Spleen (tissue), 11 donors: Measurements from ENCODE around the gene MNX1. TPM values are rescaled to one million over a fixed set of nuclear protein-coding genes. Genes with fewer than 3 reads are reported as not detected.

Experiments used
- DNase-seq: peaks from one replicate; pipeline ENCODE4 v3.0.0-alpha.2; 2020
- H3K27ac ChIP-seq, 8 donors: fragments of 200-600 bp; sonication (generic) in 7 of 8; 1 replicate in 4 of 8; 2 replicates in 4 of 8; pipeline versions ENCODE4 v1.5.0 to v1.8.0; 2016 to 2021; ENCODE audit warnings: inconsistent platforms in 4 of 8, mild to moderate bottlenecking in 4 of 8, moderate library complexity in 1 of 8
- H3K27me3 ChIP-seq, 7 donors: fragments of 200-600 bp; sonication (generic) in 6 of 7; replicated peaks in 1 of 7; 1 replicate in 4 of 7; 2 replicates in 3 of 7; pipeline versions ENCODE4 v1.5.0 to v1.8.0; 2016 to 2021; ENCODE audit warnings: inconsistent platforms in 3 of 7, mild to moderate bottlenecking in 1 of 7
- H3K36me3 ChIP-seq, 6 donors: fragments of 200-600 bp; sonication (generic) in 5 of 6; 1 replicate in 4 of 6; 2 replicates in 2 of 6; pipeline versions ENCODE4 v1.5.0 to v1.8.0; 2016 to 2021; ENCODE audit warnings: inconsistent platforms in 2 of 6
- H3K4me1 ChIP-seq, 6 donors: fragments of 200-600 bp; sonication (generic) in 5 of 6; 1 replicate in 3 of 6; 2 replicates in 3 of 6; pipeline versions ENCODE4 v1.5.0 to v1.8.0; 2016 to 2021; ENCODE audit warnings: inconsistent platforms in 3 of 6
- H3K4me3 ChIP-seq, 8 donors: fragments of 200-600 bp; sonication (generic) in 7 of 8; 1 replicate in 4 of 8; 2 replicates in 4 of 8; pipeline versions ENCODE4 v1.5.0 to v1.8.0; 2016 to 2021; ENCODE audit warnings: inconsistent platforms in 4 of 8, mild to moderate bottlenecking in 4 of 8, moderate library complexity in 2 of 8
- H3K9me3 ChIP-seq, 8 donors: fragments of 200-600 bp; sonication (generic) in 7 of 8; 1 replicate in 4 of 8; 2 replicates in 4 of 8; pipeline versions ENCODE4 v1.5.0 to v1.8.0; 2016 to 2021; ENCODE audit warnings: inconsistent platforms in 4 of 8
- POLR2A ChIP-seq, 3 donors: fragments of 450-650 bp; IDR thresholded peaks; one replicate each; pipeline ENCODE4 v1.5.1; 2017; ENCODE audit warnings: antibody characterized with exemption in 3 of 3, mild to moderate bottlenecking in 1 of 3
- POLR2AphosphoS5 ChIP-seq, 3 donors: sonication (generic); formaldehyde crosslinking; IDR thresholded peaks; one replicate each; pipeline ENCODE4 v1.5.1; 2017; ENCODE audit warnings: antibody characterized with exemption in 3 of 3
- WGBS, 5 donors: extraction: QIAGEN DNeasy Blood & Tissue Kit in 3 of 5; methylation state at CpG; one replicate each; pipeline versions ENCODE4 v1.1.5 to v1.1.7; 2013 to 2018; 5-methylcytosine and 5-hydroxymethylcytosine counted together
- intact Hi-C: fragments of 100-400 bp; cut with DNase I; formaldehyde crosslinking; loops from one replicate; pipeline ENCODE4 v1.15.0; 2023; ENCODE audit warnings: low total_unique reads
- polyA plus RNA-seq, 3 donors: library from polyadenylated mRNA; stranded (reverse); fragments of 200-250 nt; gene quantifications; one replicate each; pipeline ENCODE4 v1.2.1, GENCODE V29; 2013
- total RNA-seq, 7 donors: library from RNA; depleted of rRNA in 3 of 7; stranded (reverse); fragments of >200 nt in 3 of 7; fragmentation: NEBNext Ultra II Directional in 4 of 7; extraction: Animal tissue kit (Norgen Biotek cat#: 25700) in 4 of 7; gene quantifications; one replicate each; pipeline versions ENCODE4 v1.1.0 to v1.2.1, GENCODE V29; 2016 to 2021
- TF ChIP-seq, protein P1 (sequence below), 11 experiments: fragments of 200-600 bp in 7 of 11; fragments of 450-650 bp in 4 of 11; sonication (generic) in 4 of 11; IDR thresholded peaks in 8 of 11; conservative IDR thresholded peaks in 3 of 11; 1 replicate in 7 of 11; 2 replicates in 4 of 11; pipeline versions ENCODE4 v1.4.0 to v1.8.0; 2016 to 2021; ENCODE audit warnings: antibody characterized with exemption in 11 of 11, inconsistent platforms in 4 of 11, mild to moderate bottlenecking in 1 of 11
- donor health status: healthy with polysubstance abuse.
- donor health status: DM: no; HTN: no; CAD: no; lungs with moderate emphysema.
- donor health status: DM: no; HTN: no; CAD: no.
- donor health status: Bipolar disorder and iron deficiency.
- donor health status: healthy.
- donor health status: DM: no; HTN: no; CAD: no.
- donor health status: DM: yes; HTN: yes; CAD: no.

MNX1 gene
- total and polyA plus RNA-seq, 10 donors: 0.85 TPM; not detected in 9

DNA sequence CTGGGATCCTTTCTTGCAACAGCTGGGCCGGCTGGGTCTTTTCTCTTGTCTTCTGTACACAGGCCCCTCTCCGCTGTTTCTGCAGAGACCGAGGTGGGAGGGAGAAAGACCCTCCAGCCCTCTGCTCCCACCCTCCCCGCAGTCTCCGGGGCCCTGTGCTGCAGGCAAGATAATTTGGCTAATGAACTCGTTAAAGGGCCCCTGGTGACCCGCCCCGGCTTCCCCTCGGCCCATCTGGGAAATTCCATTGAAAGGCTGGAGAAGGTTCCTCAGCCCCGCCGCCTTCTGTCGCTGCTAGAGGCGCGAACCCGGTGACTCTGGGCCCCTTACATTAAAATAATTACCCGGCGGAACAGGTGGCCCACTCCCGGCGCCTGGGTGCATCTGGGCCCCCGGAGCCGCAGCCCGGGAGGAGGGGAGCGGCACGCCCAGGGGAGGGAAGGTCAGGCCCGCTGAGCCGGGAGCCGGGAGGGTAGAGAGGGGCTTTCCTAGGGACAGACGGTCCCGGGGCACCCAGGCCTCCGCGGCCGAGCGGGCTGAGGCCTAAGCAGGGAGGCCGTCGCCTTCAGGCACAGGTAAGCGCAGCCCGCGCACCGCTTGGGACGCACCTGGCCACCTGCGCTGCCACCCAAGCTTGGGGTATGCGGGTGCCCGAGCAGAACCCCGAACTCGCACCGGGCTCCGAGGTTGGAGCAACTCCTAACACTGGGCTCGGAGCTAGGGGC, 7.3 kb upstream of the MNX1 start:
- H3K27me3 ChIP-seq: peaks cover 12 to 100% (median 100%) of the 10 kb centered on the region in 7 donors
- no peak overlapping the region for H3K27ac ChIP-seq
- DNase-seq: no peak
- H3K4me3 ChIP-seq: no peak overlapping the region
- H3K9me3 ChIP-seq: no peaks in the 10 kb centered on the region
- 4 to 8% (median 5%) methylated on average over 26 to 48 of the region's 48 CpGs for WGBS, 5 donors
- intact Hi-C loops: no loop called here
- H3K4me1 ChIP-seq: peaks cover 16 to 60% (median 41%) of the 10 kb centered on the region in 6 donors
- TF ChIP-seq, protein P1, sequence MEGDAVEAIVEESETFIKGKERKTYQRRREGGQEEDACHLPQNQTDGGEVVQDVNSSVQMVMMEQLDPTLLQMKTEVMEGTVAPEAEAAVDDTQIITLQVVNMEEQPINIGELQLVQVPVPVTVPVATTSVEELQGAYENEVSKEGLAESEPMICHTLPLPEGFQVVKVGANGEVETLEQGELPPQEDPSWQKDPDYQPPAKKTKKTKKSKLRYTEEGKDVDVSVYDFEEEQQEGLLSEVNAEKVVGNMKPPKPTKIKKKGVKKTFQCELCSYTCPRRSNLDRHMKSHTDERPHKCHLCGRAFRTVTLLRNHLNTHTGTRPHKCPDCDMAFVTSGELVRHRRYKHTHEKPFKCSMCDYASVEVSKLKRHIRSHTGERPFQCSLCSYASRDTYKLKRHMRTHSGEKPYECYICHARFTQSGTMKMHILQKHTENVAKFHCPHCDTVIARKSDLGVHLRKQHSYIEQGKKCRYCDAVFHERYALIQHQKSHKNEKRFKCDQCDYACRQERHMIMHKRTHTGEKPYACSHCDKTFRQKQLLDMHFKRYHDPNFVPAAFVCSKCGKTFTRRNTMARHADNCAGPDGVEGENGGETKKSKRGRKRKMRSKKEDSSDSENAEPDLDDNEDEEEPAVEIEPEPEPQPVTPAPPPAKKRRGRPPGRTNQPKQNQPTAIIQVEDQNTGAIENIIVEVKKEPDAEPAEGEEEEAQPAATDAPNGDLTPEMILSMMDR (IDR thresholded peaks at IDR 0.05 in 8 of 11, conservative IDR thresholded peaks at IDR 0.05 in 3 of 11): no peak
- TF ChIP-seq POLR2A (IDR thresholded peaks at IDR 0.05) (no peak), POLR2AphosphoS5 (IDR thresholded peaks at IDR 0.05) (no peak)
- H3K36me3 ChIP-seq: no peaks in the 10 kb centered on the region

GRCh38 chr7:157017149-157017548, 6.7 kb upstream of the MNX1 start:
- intact Hi-C loops: no loop called here
- H3K9me3 ChIP-seq: no peaks in the 10 kb centered on the region
- TF ChIP-seq, protein P1 (IDR thresholded peaks at IDR 0.05 in 8 of 11, conservative IDR thresholded peaks at IDR 0.05 in 3 of 11): no peak
- no peak for TF ChIP-seq POLR2AphosphoS5 (IDR thresholded peaks at IDR 0.05)
- TF ChIP-seq POLR2A (IDR thresholded peaks at IDR 0.05): no peak
- peak; percentile 62 for DNase-seq
- no peak overlapping the region for H3K4me3 ChIP-seq
- peaks cover 10 to 100% (median 99%) of the 10 kb centered on the region in 7 donors for H3K27me3 ChIP-seq
- H3K36me3 ChIP-seq: no peaks in the 10 kb centered on the region
- no peak overlapping the region for H3K27ac ChIP-seq
- H3K4me1 ChIP-seq: peaks cover 16 to 61% (median 41%) of the 10 kb centered on the region in 6 donors
- WGBS, 5 donors: 10 to 17% (median 11%) methylated on average over 10 to 11 of the region's 11 CpGs

GRCh38 chr7:157016352-157017041, 6.0 kb upstream of the MNX1 start:
- Histone ChIP-seq H3K4me3 (no peak overlapping the region), H3K4me1 (peaks cover 21 to 61% (median 40%) of the 10 kb centered on the region in 6 donors), H3K27me3 (peaks cover 7 to 100% (median 99%) of the 10 kb centered on the region in 7 donors), H3K9me3 (no peaks in the 10 kb centered on the region), H3K27ac (no peak overlapping the region), H3K36me3 (no peaks in the 10 kb centered on the region)
- WGBS, 5 donors: 5 to 8% (median 7%) methylated on average over 16 of the region's 16 CpGs
- no peak for DNase-seq
- intact Hi-C loops: no loop called here
- TF ChIP-seq POLR2A (IDR thresholded peaks at IDR 0.05): no peak
- no peak for TF ChIP-seq POLR2AphosphoS5 (IDR thresholded peaks at IDR 0.05)
- TF ChIP-seq, protein P1 (IDR thresholded peaks at IDR 0.05 in 8 of 11, conservative IDR thresholded peaks at IDR 0.05 in 3 of 11): no peak

- DNase-seq: no peak
- Histone ChIP-seq H3K36me3 (no peaks in the 10 kb centered on the region), H3K27me3 (peaks cover 7 to 100% (median 99%) of the 10 kb centered on the region in 7 donors), H3K27ac (no peak overlapping the region), H3K4me1 (peaks cover 22 to 61% (median 40%) of the 10 kb centered on the region in 6 donors), H3K4me3 (no peak overlapping the region), H3K9me3 (no peaks in the 10 kb centered on the region)
- TF ChIP-seq POLR2AphosphoS5 (IDR thresholded peaks at IDR 0.05) (no peak), POLR2A (IDR thresholded peaks at IDR 0.05) (no peak)
- TF ChIP-seq, protein P1 (IDR thresholded peaks at IDR 0.05 in 8 of 11, conservative IDR thresholded peaks at IDR 0.05 in 3 of 11): no peak
- WGBS, 5 donors: 3 to 14% (median 7%) methylated on average over 11 of the region's 11 CpGs
- intact Hi-C loops: no loop called here
These were observed 5.5 kb upstream of the MNX1 start for GRCh38 chr7:157016024-157016351.
